Activated B cell treated with CpG ODN at 0.5 μM for 24 hours (primary cell): ENCODE results near the gene LRRC61. TPM values are rescaled to one million over a fixed set of nuclear protein-coding genes. Genes with fewer than 3 reads are reported as not detected.
"Not testable (repeated sequence)": the region's sequence is repeated elsewhere in the genome, so short reads cannot be mapped to it uniquely, and the experiment has no call there.

Source experiments
- ATAC-seq: fragments of 200-7000 bp; cut with Tn5 transposase; one replicate; pipeline ENCODE4 v1.10.0; 2021; ENCODE audit warnings: low read depth, mild to moderate bottlenecking, moderate library complexity
- CTCF ChIA-PET: fragments of 350-600 bp; sonication (Branson Sonifier 250); formaldehyde crosslinking; loops from one replicate; lab custom pipeline; 2021; ENCODE audit warnings: antibody characterized with exemption; lab: Charles Lee
- POLR2A ChIA-PET: fragments of 350-600 bp; sonication (Branson Sonifier 250); formaldehyde crosslinking; loops from one replicate; lab custom pipeline; 2021; ENCODE audit warnings: antibody characterized with exemption; lab: Charles Lee
- DNase-seq: peaks from one replicate; pipeline ENCODE4 v3.0.0; 2022
- H3K27ac Mint-ChIP-seq: one replicate; pipeline ENCODE4 v1.8.0; 2020; ENCODE audit warnings: mixed read lengths
- H3K27me3 Mint-ChIP-seq: one replicate; pipeline ENCODE4 v1.8.0; 2021; ENCODE audit warnings: mixed read lengths
- H3K36me3 Mint-ChIP-seq: one replicate; pipeline ENCODE4 v1.8.0; 2021; ENCODE audit warnings: low read depth, mixed read lengths
- H3K4me1 Mint-ChIP-seq: one replicate; pipeline ENCODE4 v1.8.0; 2021; ENCODE audit warnings: mixed read lengths
- H3K4me3 Mint-ChIP-seq: one replicate; pipeline ENCODE4 v1.8.0; 2020; ENCODE audit warnings: mild to moderate bottlenecking, mixed read lengths
- H3K9me3 Mint-ChIP-seq: one replicate; pipeline ENCODE4 v1.8.0; 2020; ENCODE audit warnings: mixed read lengths
- CTCF ChIP-seq: fragments of 200-600 bp; IDR thresholded peaks from one replicate; pipeline ENCODE4 v1.8.0; 2022; ENCODE audit warnings: antibody characterized with exemption, mild to moderate bottlenecking
- intact Hi-C: fragments of 100-400 bp; cut with micrococcal nuclease; formaldehyde crosslinking; loops from one replicate; pipeline ENCODE4 v1.15.1; 2024
- total RNA-seq: library from RNA; stranded (reverse); gene quantifications from 2 replicates; pipeline ENCODE4 v1.2.3, GENCODE V29; 2022

Gene LRRC61
- total RNA-seq, 1 donor from 2014 or later: 11.0 TPM

GRCh38 chr7:150307129-150307528 lies 16.0 kb upstream of the LRRC61 start:
- Mint-ChIP-seq H3K4me3 (no peak overlapping the region), H3K9me3 (no peaks in the 10 kb centered on the region), H3K4me1 (no peaks in the 10 kb centered on the region), H3K36me3 (no peaks in the 10 kb centered on the region), H3K27me3 (no peaks in the 10 kb centered on the region), H3K27ac (no peak overlapping the region)
- ATAC-seq: no peak
- DNase-seq: no peak
- no peak for TF ChIP-seq CTCF
- ChIA-PET CTCF (no interaction called here), POLR2A (no interaction called here)
- intact Hi-C loops: no loop called here

- POLR2A ChIA-PET: no interaction called here
- CTCF ChIA-PET: no interaction called here
- ATAC-seq (no peak), DNase-seq (no peak)
- Mint-ChIP-seq H3K36me3 (no peaks in the 10 kb centered on the region), H3K4me1 (no peaks in the 10 kb centered on the region), H3K4me3 (no peak overlapping the region), H3K9me3 (no peaks in the 10 kb centered on the region), H3K27me3 (no peaks in the 10 kb centered on the region), H3K27ac (no peak overlapping the region)
- no peak for TF ChIP-seq CTCF
- intact Hi-C loops: no loop called here
These were observed 15.3 kb upstream of the LRRC61 start for GRCh38 chr7:150307904-150308303.

DNA sequence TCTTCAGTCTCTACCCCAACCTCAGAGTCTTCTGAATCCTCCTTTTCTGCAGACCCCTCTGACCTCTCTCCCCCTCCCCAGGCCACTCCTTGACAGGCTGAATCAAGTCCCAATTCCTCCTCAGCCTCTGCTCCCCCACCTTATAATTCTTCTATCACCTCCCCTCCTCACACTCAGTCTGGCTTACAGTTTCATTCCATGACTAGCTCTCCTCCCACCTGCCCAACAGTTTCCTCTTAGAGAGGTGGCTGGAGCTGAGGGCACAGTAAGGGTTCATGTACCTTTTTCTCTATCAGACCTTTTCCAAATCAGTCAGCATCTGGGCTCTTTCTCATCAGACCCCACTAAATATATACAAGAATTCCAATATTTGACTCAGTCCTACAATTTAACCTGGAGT lies 14.6 kb upstream of the LRRC61 start:
- intact Hi-C loops: no loop called here
- no peak overlapping the region for H3K27ac Mint-ChIP-seq
- no peak overlapping the region for H3K4me3 Mint-ChIP-seq
- TF ChIP-seq CTCF: no peak
- H3K9me3 Mint-ChIP-seq: no peaks in the 10 kb centered on the region
- no peaks in the 10 kb centered on the region for H3K36me3 Mint-ChIP-seq
- ChIA-PET POLR2A (no interaction called here), CTCF (no interaction called here)
- ATAC-seq: no peak
- no peak for DNase-seq
- H3K4me1 Mint-ChIP-seq: no peaks in the 10 kb centered on the region
- H3K27me3 Mint-ChIP-seq: no peaks in the 10 kb centered on the region

- CTCF ChIA-PET: no interaction called here
- intact Hi-C loops: no loop called here
- no peaks in the 10 kb centered on the region for H3K9me3 Mint-ChIP-seq
- DNase-seq: no peak
- POLR2A ChIA-PET: no interaction called here
- H3K27me3 Mint-ChIP-seq: no peaks in the 10 kb centered on the region
- no peak for ATAC-seq
- no peak for TF ChIP-seq CTCF
- H3K4me3 Mint-ChIP-seq: no peak overlapping the region
- H3K36me3 Mint-ChIP-seq: no peaks in the 10 kb centered on the region
- H3K27ac Mint-ChIP-seq: no peak overlapping the region
- no peaks in the 10 kb centered on the region for H3K4me1 Mint-ChIP-seq
These were observed 12.0 kb upstream of the LRRC61 start for GRCh38 chr7:150311146-150311545.

GRCh38 chr7:150311711-150312110 lies 11.4 kb upstream of the LRRC61 start:
- H3K4me3 Mint-ChIP-seq: no peak overlapping the region
- intact Hi-C loops: no loop called here
- no peak for TF ChIP-seq CTCF
- H3K4me1 Mint-ChIP-seq: no peaks in the 10 kb centered on the region
- ChIA-PET CTCF (no interaction called here), POLR2A (no interaction called here)
- DNase-seq (no peak), ATAC-seq (no peak)
- H3K27me3 Mint-ChIP-seq: no peaks in the 10 kb centered on the region
- H3K9me3 Mint-ChIP-seq: no peaks in the 10 kb centered on the region
- no peaks in the 10 kb centered on the region for H3K36me3 Mint-ChIP-seq
- H3K27ac Mint-ChIP-seq: no peak overlapping the region

- CTCF ChIA-PET, H3K36me3 Mint-ChIP-seq, ATAC-seq, H3K27me3 Mint-ChIP-seq, DNase-seq, H3K27ac Mint-ChIP-seq, H3K4me3 Mint-ChIP-seq, H3K9me3 Mint-ChIP-seq, H3K4me1 Mint-ChIP-seq, POLR2A ChIA-PET, intact Hi-C loops: not testable (repeated sequence)
These were observed 10.3 kb upstream of the LRRC61 start for GRCh38 chr7:150312649-150313366.
